Measurements from ENCODE around the gene SLC22A1. TPM values are rescaled to one million over a fixed set of nuclear protein-coding genes. Genes with fewer than 3 reads are reported as not detected.

The SLC22A1 gene
- total and polyA plus RNA-seq, 10 of the 15 experiments (the other 5 are each of a cell fraction or from before 2014, with no cell fraction given): 0.09 to 0.28 (median 0.15) TPM; not detected in 3

GRCh38 chr6:160170018-160170680 is 48.5 kb downstream of the SLC22A1 start:
- Histone ChIP-seq H3K27ac (ENCODE audit: control insufficient read depth, insufficient read depth) (no peak overlapping the region), H3K27me3 (replicated peaks in 1 of 2; ENCODE audit: control insufficient read depth in 2 of 2, insufficient read depth in 2 of 2, low read length in 1 of 2) (no peaks in the 10 kb centered on the region; a peak in 1 of 4 replicates), H3K79me2 (ENCODE audit: control insufficient read depth, insufficient read depth, low read length) (no peaks in the 10 kb centered on the region), H3K4me2 (ENCODE audit: control insufficient read depth, insufficient read depth) (no peak overlapping the region), H3K9ac (ENCODE audit: control insufficient read depth, insufficient read depth, low read length) (no peak overlapping the region), H3K4me3 (no peak overlapping the region), H4K20me1 (ENCODE audit: control insufficient read depth, insufficient read depth) (no peaks in the 10 kb centered on the region), H3K4me1 (ENCODE audit: control insufficient read depth, insufficient read depth, low read length) (no peaks in the 10 kb centered on the region), H3K9me3 (replicated peaks; ENCODE audit: control insufficient read depth, insufficient read depth, low read length) (no peaks in the 10 kb centered on the region), H2AFZ (ENCODE audit: control insufficient read depth, low read depth, low read length) (no peak overlapping the region), H3K36me3 (ENCODE audit: control insufficient read depth in 2 of 2, insufficient read depth in 2 of 2, low read length in 1 of 2) (no peaks in the 10 kb centered on the region)
- ATAC-seq (no peak), DNase-seq (ENCODE audit: low read depth, low spot score) (no peak), FAIRE-seq (no peak)
- SMC1A ChIA-PET (ENCODE audit: uncharacterized antibody, unreplicated experiment): no interaction called here
- CTCF ChIA-PET: no interaction called here
- POLR2A ChIA-PET: no interaction called here
- intact Hi-C loops (cut with micrococcal nuclease; ENCODE audit: unreplicated experiment) (no loop called here), in situ Hi-C loops (cut with MboI) (no loop called here)
- BruUV-seq (replicated peaks): no TSS peak
- WGBS (ENCODE audit: insufficient coverage, insufficient replicate concordance, low lambda C conversion rate, missing lambda C conversion rate): 18% methylated on average over 6 of the region's 6 CpGs
- RAD21 ChIA-PET (ENCODE audit: unreplicated experiment): no interaction called here
- no peak for TF ChIP-seq JUND (IDR thresholded peaks at IDR 0.05; ENCODE audit: low read depth, low read length)
- TF ChIP-seq CEBPZ (IDR thresholded peaks at IDR 0.05; ENCODE audit: low read depth, low read length): no peak
- TF ChIP-seq IKZF2 (IDR thresholded peaks at IDR 0.05): no peak
- TF ChIP-seq SREBF2 (IDR thresholded peaks at IDR 0.05; ENCODE audit: low read length): no peak
- TF ChIP-seq EP300 (IDR thresholded peaks at IDR 0.05; ENCODE audit: borderline replicate concordance in 1 of 2, control insufficient read depth in 1 of 2, low read depth in 2 of 2, low read length in 2 of 2): no peak
- TF ChIP-seq NRF1 (conservative IDR thresholded peaks at IDR 0.05; ENCODE audit: low read depth, low read length): no peak
- TF ChIP-seq PAX8 (IDR thresholded peaks at IDR 0.05): no peak
- TF ChIP-seq YY1 (IDR thresholded peaks at IDR 0.05; ENCODE audit: low read depth, low read length): no peak
- TF ChIP-seq NR2C1 (IDR thresholded peaks at IDR 0.05): no peak
- no peak for TF ChIP-seq SUZ12 (IDR thresholded peaks at IDR 0.05; ENCODE audit: unreplicated experiment)
- no peak for TF ChIP-seq IRF3 (IDR thresholded peaks at IDR 0.05)
- no peak for TF ChIP-seq KDM1A (IDR thresholded peaks at IDR 0.05; ENCODE audit: borderline replicate concordance)
- no peak for TF ChIP-seq SREBF1 (IDR thresholded peaks at IDR 0.05; ENCODE audit: low read length)
- TF ChIP-seq IRF4 (IDR thresholded peaks at IDR 0.05; ENCODE audit: low read depth, low read length): no peak
- no peak for TF ChIP-seq E2F8 (IDR thresholded peaks at IDR 0.05; ENCODE audit: low read depth, partially characterized antibody)
- TF ChIP-seq BCL3 (IDR thresholded peaks at IDR 0.05; ENCODE audit: borderline replicate concordance, insufficient read depth, low read depth, low read length, poor library complexity, severe bottlenecking): no peak
- TF ChIP-seq SP1 (IDR thresholded peaks at IDR 0.05; ENCODE audit: low read depth, low read length): no peak

Data from GM12878 (cell line).